ENCODE results near the gene SLC9A2.

The SLC9A2 gene

GRCh38 chr2:102597788-102598187, 21.6 kb upstream of the SLC9A2 start:
- CTCF ChIA-PET = interaction anchor here (1.1 kb wide), 1 partner anchor 12 kb away, joined by 3 read pairs; no protein-coding TSS in a partner anchor

GRCh38 chr2:102599486-102599885, 19.9 kb upstream of the SLC9A2 start:
- ChIA-PET POLR2A (no interaction called here), CTCF (interaction anchor here (1.0 to 1.1 kb wide), 2 partner anchors 11 to 14 kb away, joined by 3 read pairs; no protein-coding TSS in a partner anchor)
- no peak for TF ChIP-seq CTCF (IDR thresholded peaks at IDR 0.05; ENCODE audit: control extremely low read depth, extremely low read depth, low read depth, missing control alignments)
- DNase-seq (ENCODE audit: extremely low spot score) = no peak

More at GRCh38 chr2:102597788-102598187, 21.6 kb upstream of the SLC9A2 start:
- no peak for DNase-seq (ENCODE audit: extremely low spot score)
- POLR2A ChIA-PET = no interaction called here
- no peak for TF ChIP-seq CTCF (IDR thresholded peaks at IDR 0.05; ENCODE audit: control extremely low read depth, extremely low read depth, low read depth, missing control alignments)

GRCh38 chr2:102601730-102602129, 17.6 kb upstream of the SLC9A2 start:
- POLR2A ChIA-PET = no interaction called here
- CTCF ChIA-PET = interaction anchor here (1.2 kb wide), 1 partner anchor 14 kb away, joined by 7 read pairs; no protein-coding TSS in a partner anchor
- DNase-seq (ENCODE audit: extremely low spot score) = no peak

GRCh38 chr2:102603904-102604303, 15.4 kb upstream of the SLC9A2 start:
- no peak for DNase-seq (ENCODE audit: extremely low spot score)
- TF ChIP-seq CTCF (IDR thresholded peaks at IDR 0.05; ENCODE audit: control extremely low read depth, extremely low read depth, low read depth, missing control alignments) = no peak
- ChIA-PET POLR2A (no interaction called here), CTCF (interaction anchor here (1.1 to 3.4 kb wide), 2 partner anchors 12 to 13 kb away, joined by 3 to 20 read pairs; no protein-coding TSS in a partner anchor)

More at GRCh38 chr2:102601730-102602129, 17.6 kb upstream of the SLC9A2 start:
- no peak for TF ChIP-seq CTCF (IDR thresholded peaks at IDR 0.05; ENCODE audit: control extremely low read depth, extremely low read depth, low read depth, missing control alignments)

GRCh38 chr2:102604769-102605168, 14.6 kb upstream of the SLC9A2 start:
- no peak for TF ChIP-seq CTCF (IDR thresholded peaks at IDR 0.05; ENCODE audit: control extremely low read depth, extremely low read depth, low read depth, missing control alignments)
- CTCF ChIA-PET = interaction anchor here (0.9 to 3.4 kb wide), 4 partner anchors 11 to 35 kb away, joined by 3 to 20 read pairs (median 3); no protein-coding TSS in a partner anchor
- POLR2A ChIA-PET = no interaction called here
- no peak for DNase-seq (ENCODE audit: extremely low spot score)

- ChIA-PET CTCF (interaction anchor here (1.5 to 3.4 kb wide), 2 partner anchors 10 to 119 kb away, joined by 3 to 20 read pairs; no protein-coding TSS in a partner anchor), POLR2A (interaction anchor here (0.6 kb wide), 1 partner anchor 1166 kb away, joined by 3 read pairs; no protein-coding TSS in a partner anchor)
- no peak for TF ChIP-seq CTCF (IDR thresholded peaks at IDR 0.05; ENCODE audit: control extremely low read depth, extremely low read depth, low read depth, missing control alignments)
- DNase-seq (ENCODE audit: extremely low spot score) = no peak
These were observed 13.0 kb upstream of the SLC9A2 start for GRCh38 chr2:102606353-102606752.

Measured in GM10248 (cell line).